GM12873 (cell line): Measurements from ENCODE around the gene CATSPERE.
A peak's percentile ranks its signal among the peaks of the same experiment; 100 is the strongest.

Source experiments
- CTCF ChIP-seq: IDR thresholded peaks from 2 replicates; pipeline ENCODE4 v1.5.1; 2012; ENCODE audit warnings: low read depth, mild to moderate bottlenecking, moderate library complexity, low read length, control low read depth; ENCODE audit not compliant: insufficient read depth; ENCODE audit errors: missing control alignments

The CATSPERE gene

DNA sequence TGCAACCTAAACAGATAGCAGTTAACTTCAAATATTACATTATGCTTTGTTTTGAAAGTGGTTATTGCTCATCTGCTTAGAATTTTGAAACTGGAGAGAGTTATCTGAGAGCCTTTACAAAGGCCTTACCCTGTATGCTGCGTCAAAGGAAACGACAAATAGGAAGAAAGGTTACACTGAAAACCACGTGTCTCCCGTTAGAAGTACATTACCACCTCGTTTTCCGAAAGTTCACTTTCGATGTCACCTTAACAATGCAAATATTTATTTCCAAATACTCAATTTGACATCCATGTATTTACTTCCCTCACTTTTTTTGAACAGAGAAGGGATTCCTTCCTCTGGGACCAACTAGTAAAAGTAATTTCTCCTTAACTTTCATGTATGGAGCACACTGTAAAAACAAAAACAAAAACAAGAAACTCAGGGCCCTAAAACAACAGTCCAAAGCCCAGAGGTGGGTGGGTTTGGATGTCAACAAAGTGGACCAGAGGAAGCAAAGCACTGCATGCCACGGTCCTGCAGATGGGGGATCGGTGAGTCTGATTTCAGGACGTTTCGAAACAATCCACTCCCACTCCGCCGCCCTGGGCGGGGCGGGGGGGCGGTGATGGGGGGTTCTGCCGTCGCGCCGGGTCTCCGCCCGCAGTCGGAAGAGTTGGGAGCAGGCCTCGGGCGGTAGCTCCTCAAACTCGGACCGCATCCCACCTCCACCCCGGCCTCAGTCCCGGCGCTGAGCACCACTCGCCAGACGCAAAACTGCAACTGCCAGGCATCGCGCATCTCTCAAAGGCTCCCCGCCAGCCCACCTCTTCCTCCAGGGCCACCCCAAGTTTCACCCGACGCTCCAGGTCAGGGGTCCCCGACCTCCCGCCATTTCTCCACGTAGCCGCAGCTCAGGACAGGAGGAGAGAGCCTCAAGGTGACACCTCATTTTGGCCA, 10.2 kb upstream of the CATSPERE start:
- TF ChIP-seq CTCF: no peak

DNA sequence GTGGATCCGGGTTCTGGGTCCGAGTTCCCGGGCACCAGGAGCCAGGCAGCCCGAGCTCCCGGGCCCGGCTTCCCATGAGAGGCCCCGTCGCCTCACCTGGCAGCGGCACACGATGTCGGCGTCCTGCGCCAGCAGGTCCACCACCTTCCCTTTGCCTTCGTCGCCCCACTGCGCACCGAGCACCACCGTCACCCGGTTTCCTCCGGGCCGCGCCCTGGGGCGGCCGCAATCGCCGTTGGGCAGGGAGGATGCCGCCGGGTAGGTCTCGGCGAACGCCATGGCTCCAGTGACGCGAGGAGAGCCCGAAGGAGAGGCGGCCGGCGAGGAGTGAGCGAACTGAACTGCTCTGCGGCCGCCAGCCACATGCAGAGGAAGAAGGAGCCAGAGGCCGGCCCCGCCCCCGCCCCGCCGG, 9.5 kb upstream of the CATSPERE start, which contains the start of gene ADSS2:
TSS of gene ADSS2 (minus strand) at position 371 of the 412 bp plus-strand sequence. CDS start at position 279, 92 bp downstream.
- no peak for TF ChIP-seq CTCF

DNA sequence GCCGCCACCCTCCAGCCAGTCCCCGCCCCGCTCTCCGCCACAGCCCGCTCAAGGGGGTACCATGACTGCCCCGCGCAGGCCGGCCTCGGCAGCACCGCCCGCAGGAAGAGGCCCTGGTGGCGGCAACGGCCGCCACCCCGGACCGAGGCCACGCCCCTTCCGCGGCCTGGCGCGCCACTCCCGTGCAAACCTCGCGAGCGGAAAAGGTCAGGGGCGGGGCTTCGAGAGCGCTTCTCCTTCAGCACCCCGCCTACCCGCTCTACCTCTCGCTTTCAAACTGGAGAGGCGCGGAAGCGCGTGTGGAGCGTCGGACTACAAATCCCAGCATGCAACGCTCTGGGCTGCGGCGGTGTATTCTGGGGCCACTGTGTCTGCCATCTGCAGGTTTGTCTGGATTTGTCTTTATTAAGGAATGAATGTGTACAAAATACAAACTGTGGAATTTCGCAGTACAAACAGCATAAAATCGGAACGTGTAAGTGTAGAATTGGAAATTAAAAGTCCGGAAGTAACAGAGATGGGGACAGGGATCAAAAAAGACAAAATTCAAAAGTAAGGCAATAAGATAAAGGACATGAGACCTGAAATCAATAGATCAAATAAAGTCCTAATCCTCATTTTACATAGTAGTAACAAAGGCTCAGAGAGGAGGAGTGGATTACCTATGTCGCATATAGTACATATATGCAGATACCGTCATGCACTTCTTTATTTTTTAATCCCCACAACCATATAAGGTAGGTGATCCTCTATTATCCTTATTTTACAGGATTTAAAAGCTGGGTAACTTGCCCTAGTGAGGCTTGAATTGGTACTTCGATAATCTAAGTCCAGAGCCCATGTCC, 8.9 kb upstream of the CATSPERE start:
- TF ChIP-seq CTCF: peak; percentile 31

- TF ChIP-seq CTCF: no peak
Measured at GRCh38 chr1:244454412-244454811, 6.7 kb upstream of the CATSPERE start.

GRCh38 chr1:244456586-244456985, 4.5 kb upstream of the CATSPERE start:
- no peak for TF ChIP-seq CTCF

- TF ChIP-seq CTCF: no peak
Measured at GRCh38 chr1:244458781-244459180, 2.3 kb upstream of the CATSPERE start.

- TF ChIP-seq CTCF: no peak
Measured at GRCh38 chr1:244460197-244460596, 876 bp upstream of the CATSPERE start.
